HepG2 (cell line): ENCODE data around the gene RCAN2.

Experiments used
- EP300 ChIP-seq, 3 experiments: sonication (generic) in 1 of 3; formaldehyde crosslinking in 1 of 3; IDR thresholded peaks; 2 replicates each; pipeline versions ENCODE4 v1.5.1 to v1.6.1; 2011 to 2020; ENCODE audit warnings: low read depth in 2 of 3, low read length in 2 of 3, borderline replicate concordance in 1 of 3, improper control_type of control experiment in 1 of 3, mild to moderate bottlenecking in 1 of 3, missing genetic modification reagents in 1 of 3, moderate library complexity in 1 of 3
- HDAC2 ChIP-seq: sonication (generic); formaldehyde crosslinking; IDR thresholded peaks from 2 replicates; pipeline ENCODE4 v1.4.0; 2020; ENCODE audit warnings: missing genetic modification reagents
- KLF9 ChIP-seq: IDR thresholded peaks from 2 replicates; pipeline ENCODE4 v1.6.1; 2016; ENCODE audit warnings: low read depth
- MED13 ChIP-seq: sonication (generic); formaldehyde crosslinking; IDR thresholded peaks from 2 replicates; pipeline ENCODE4 v1.5.0; 2020; ENCODE audit warnings: missing genetic modification reagents
- POLR2A ChIP-seq, 2 experiments: IDR thresholded peaks; 2 replicates each; pipeline ENCODE4 v1.6.1; 2011; ENCODE audit warnings: low read depth in 2 of 2, low read length in 2 of 2, mild to moderate bottlenecking in 1 of 2, moderate library complexity in 1 of 2; ENCODE audit not compliant: insufficient read depth in 1 of 2
- POLR2AphosphoS5 ChIP-seq: IDR thresholded peaks from 2 replicates; pipeline ENCODE4 v1.6.1; 2012; ENCODE audit warnings: low read depth, low read length
- SMARCC2 ChIP-seq: fragments of 450-650 bp; IDR thresholded peaks from 2 replicates; pipeline ENCODE4 v1.6.1; 2017; ENCODE audit warnings: antibody characterized with exemption, mild to moderate bottlenecking
- SMC3 ChIP-seq: IDR thresholded peaks from 2 replicates; pipeline ENCODE4 v1.6.1; 2011; ENCODE audit warnings: low read length, improper control_type of control experiment
- TF ChIP-seq, protein P1 (sequence below): sonication (generic); formaldehyde crosslinking; IDR thresholded peaks from 2 replicates; pipeline ENCODE4 v1.4.0; 2020; ENCODE audit warnings: missing genetic modification reagents
- TF ChIP-seq, protein P2 (sequence below): sonication (generic); formaldehyde crosslinking; IDR thresholded peaks from 2 replicates; pipeline ENCODE4 v1.5.0; 2020; ENCODE audit warnings: mild to moderate bottlenecking, missing genetic modification reagents, moderate library complexity

DNA sequence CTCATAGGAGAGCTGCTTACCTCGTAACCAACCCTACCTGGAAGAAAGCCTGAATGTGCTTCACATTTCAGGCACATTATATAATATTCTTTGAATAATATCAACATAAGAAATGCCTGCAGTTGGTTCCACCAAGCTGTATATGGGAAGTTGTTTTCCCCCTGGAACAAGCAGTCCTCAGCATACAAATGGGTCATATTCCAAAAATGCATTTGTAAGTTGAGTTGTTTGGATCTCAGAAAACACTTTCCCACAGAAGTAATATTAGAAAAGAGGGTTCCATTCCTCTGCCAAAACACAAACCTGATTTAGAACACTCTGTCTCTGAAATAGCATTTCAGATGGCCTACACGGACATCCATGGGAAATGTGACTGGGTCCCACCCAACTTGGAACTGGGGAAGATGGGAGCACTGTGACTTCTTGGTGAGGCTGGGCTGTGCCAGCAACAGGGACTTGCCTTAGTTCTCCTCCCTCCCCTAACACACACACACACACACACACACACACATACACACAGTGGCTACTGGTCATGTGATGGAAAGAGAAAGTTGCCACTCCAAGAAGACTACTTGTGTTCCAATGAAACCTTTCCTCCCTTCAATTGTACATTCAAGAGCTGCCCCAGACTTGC is 11.4 kb upstream of the RCAN2 start:
- no peak for TF ChIP-seq KLF9 (CRISPR knock-in tag)
- no peak for TF ChIP-seq POLR2AphosphoS5
- TF ChIP-seq, protein P1, sequence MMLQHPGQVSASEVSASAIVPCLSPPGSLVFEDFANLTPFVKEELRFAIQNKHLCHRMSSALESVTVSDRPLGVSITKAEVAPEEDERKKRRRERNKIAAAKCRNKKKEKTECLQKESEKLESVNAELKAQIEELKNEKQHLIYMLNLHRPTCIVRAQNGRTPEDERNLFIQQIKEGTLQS (CRISPR knock-in tag), result no peak
- TF ChIP-seq, protein P2, sequence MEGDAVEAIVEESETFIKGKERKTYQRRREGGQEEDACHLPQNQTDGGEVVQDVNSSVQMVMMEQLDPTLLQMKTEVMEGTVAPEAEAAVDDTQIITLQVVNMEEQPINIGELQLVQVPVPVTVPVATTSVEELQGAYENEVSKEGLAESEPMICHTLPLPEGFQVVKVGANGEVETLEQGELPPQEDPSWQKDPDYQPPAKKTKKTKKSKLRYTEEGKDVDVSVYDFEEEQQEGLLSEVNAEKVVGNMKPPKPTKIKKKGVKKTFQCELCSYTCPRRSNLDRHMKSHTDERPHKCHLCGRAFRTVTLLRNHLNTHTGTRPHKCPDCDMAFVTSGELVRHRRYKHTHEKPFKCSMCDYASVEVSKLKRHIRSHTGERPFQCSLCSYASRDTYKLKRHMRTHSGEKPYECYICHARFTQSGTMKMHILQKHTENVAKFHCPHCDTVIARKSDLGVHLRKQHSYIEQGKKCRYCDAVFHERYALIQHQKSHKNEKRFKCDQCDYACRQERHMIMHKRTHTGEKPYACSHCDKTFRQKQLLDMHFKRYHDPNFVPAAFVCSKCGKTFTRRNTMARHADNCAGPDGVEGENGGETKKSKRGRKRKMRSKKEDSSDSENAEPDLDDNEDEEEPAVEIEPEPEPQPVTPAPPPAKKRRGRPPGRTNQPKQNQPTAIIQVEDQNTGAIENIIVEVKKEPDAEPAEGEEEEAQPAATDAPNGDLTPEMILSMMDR (CRISPR knock-in tag), result no peak
- no peak for TF ChIP-seq SMARCC2
- no peak for TF ChIP-seq EP300 (IDR thresholded peaks at IDR 0.05; ENCODE audit: low read depth in 2 of 2, low read length in 2 of 2)
- TF ChIP-seq EP300 (CRISPR knock-in tag; IDR thresholded peaks at IDR 0.05; ENCODE audit: borderline replicate concordance), result no peak
- no peak for TF ChIP-seq SMC3
- TF ChIP-seq HDAC2, result no peak
- no peak for TF ChIP-seq POLR2A (IDR thresholded peaks at IDR 0.05; ENCODE audit: insufficient read depth in 1 of 2, low read depth in 2 of 2, low read length in 2 of 2)
- no peak for TF ChIP-seq MED13 (CRISPR knock-in tag)
